Upper lobe of right lung (tissue), 1 donor: ENCODE measurements around the gene PTPRN2. TPM values are rescaled to one million over a fixed set of nuclear protein-coding genes. Genes with fewer than 3 reads are reported as not detected.
"Not testable (repeated sequence)": the region's sequence is repeated elsewhere in the genome, so short reads cannot be mapped to it uniquely, and the experiment has no call there.

Experiments used
- ATAC-seq: fragments of 200-7000 bp; cut with Tn5 transposase; one replicate; pipeline ENCODE4 v1.9.1; 2020; ENCODE audit warnings: mild to moderate bottlenecking, moderate library complexity
- DNase-seq: peaks from one replicate; pipeline ENCODE4 v3.0.0-alpha.2; 2020
- H3K27ac ChIP-seq: fragments of 200-600 bp; one replicate; pipeline ENCODE4 v1.8.0; 2022
- H3K27me3 ChIP-seq: fragments of 200-600 bp; one replicate; pipeline ENCODE4 v1.8.0; 2022; ENCODE audit warnings: mild to moderate bottlenecking
- H3K36me3 ChIP-seq: fragments of 200-600 bp; one replicate; pipeline ENCODE4 v1.8.0; 2022
- H3K4me1 ChIP-seq: fragments of 200-600 bp; one replicate; pipeline ENCODE4 v1.8.0; 2022
- H3K4me3 ChIP-seq: fragments of 200-600 bp; one replicate; pipeline ENCODE4 v1.8.0; 2022; ENCODE audit warnings: mild to moderate bottlenecking
- H3K9me3 ChIP-seq: fragments of 200-600 bp; one replicate; pipeline ENCODE4 v1.8.0; 2022
- CTCF ChIP-seq: fragments of 200-600 bp; IDR thresholded peaks from one replicate; pipeline ENCODE4 v1.8.0; 2022; ENCODE audit warnings: antibody characterized with exemption
- intact Hi-C: fragments of 100-400 bp; cut with DNase I; formaldehyde crosslinking; loops from one replicate; pipeline ENCODE4 v1.11.0; 2022
- total RNA-seq: library from RNA; stranded (reverse); fragmentation: NEBNext Ultra II Directional; extraction: Animal tissue kit (Norgen Biotek cat#: 25700); gene quantifications from one replicate; pipeline ENCODE4 v1.2.1, GENCODE V29; 2021
- donor health status: DM: no; HTN: yes; CAD: no; lungs with severe emphysema.

PTPRN2 gene
- total RNA-seq, 1 donor from 2014 or later, result 4.9 TPM

GRCh38 chr7:158527038-158527437 is 60.6 kb downstream of the PTPRN2 start:
- no peaks in the 10 kb centered on the region for H3K9me3 ChIP-seq
- H3K27me3 ChIP-seq, result no peaks in the 10 kb centered on the region
- no peak for ATAC-seq
- TF ChIP-seq CTCF, result no peak
- H3K36me3 ChIP-seq, result no peaks in the 10 kb centered on the region
- H3K27ac ChIP-seq, result no peak overlapping the region
- DNase-seq, result no peak
- no peaks in the 10 kb centered on the region for H3K4me1 ChIP-seq
- no peak overlapping the region for H3K4me3 ChIP-seq
- intact Hi-C loops, result no loop called here

- H3K27me3 ChIP-seq, result no peaks in the 10 kb centered on the region
- DNase-seq, result no peak
- no peaks in the 10 kb centered on the region for H3K4me1 ChIP-seq
- H3K9me3 ChIP-seq, result no peaks in the 10 kb centered on the region
- no peak overlapping the region for H3K27ac ChIP-seq
- H3K4me3 ChIP-seq, result no peak overlapping the region
- ATAC-seq, result no peak
- H3K36me3 ChIP-seq, result no peaks in the 10 kb centered on the region
- no peak for TF ChIP-seq CTCF
- intact Hi-C loops, result no loop called here
Measured at GRCh38 chr7:158526531-158526930, 61.1 kb downstream of the PTPRN2 start.

- TF ChIP-seq CTCF, result no peak
- no peak for DNase-seq
- Histone ChIP-seq H3K9me3 (no peaks in the 10 kb centered on the region), H3K27ac (no peak overlapping the region), H3K4me1 (no peaks in the 10 kb centered on the region), H3K27me3 (no peaks in the 10 kb centered on the region), H3K4me3 (no peak overlapping the region), H3K36me3 (no peaks in the 10 kb centered on the region)
- intact Hi-C loops, result no loop called here
- no peak for ATAC-seq
Measured at GRCh38 chr7:158525648-158526484, 61.8 kb downstream of the PTPRN2 start.

- Histone ChIP-seq H3K27ac (no peak overlapping the region), H3K27me3 (no peaks in the 10 kb centered on the region), H3K36me3 (no peaks in the 10 kb centered on the region), H3K9me3 (no peaks in the 10 kb centered on the region), H3K4me3 (no peak overlapping the region), H3K4me1 (no peaks in the 10 kb centered on the region)
- intact Hi-C loops, result no loop called here
- ATAC-seq (no peak), DNase-seq (no peak)
- TF ChIP-seq CTCF, result no peak
Measured at GRCh38 chr7:158524749-158525635, 62.6 kb downstream of the PTPRN2 start.

- intact Hi-C loops, DNase-seq, H3K4me1 ChIP-seq, ATAC-seq, H3K9me3 ChIP-seq, H3K4me3 ChIP-seq, H3K27me3 ChIP-seq, H3K36me3 ChIP-seq, H3K27ac ChIP-seq: not testable (repeated sequence)
Measured at GRCh38 chr7:158524286-158524685, 63.3 kb downstream of the PTPRN2 start.

- H3K4me3 ChIP-seq, H3K4me1 ChIP-seq, H3K27ac ChIP-seq, H3K27me3 ChIP-seq, H3K36me3 ChIP-seq, H3K9me3 ChIP-seq, intact Hi-C loops, DNase-seq, ATAC-seq: not testable (repeated sequence)
Measured at GRCh38 chr7:158523877-158524276, 63.7 kb downstream of the PTPRN2 start.

- H3K36me3 ChIP-seq, H3K4me1 ChIP-seq, intact Hi-C loops, H3K4me3 ChIP-seq, ATAC-seq, H3K27me3 ChIP-seq, DNase-seq, H3K27ac ChIP-seq, H3K9me3 ChIP-seq: not testable (repeated sequence)
Measured at GRCh38 chr7:158523165-158523856, 64.3 kb downstream of the PTPRN2 start.

GRCh38 chr7:158521795-158522194 is 65.8 kb downstream of the PTPRN2 start:
- H3K4me3 ChIP-seq, H3K9me3 ChIP-seq, H3K27me3 ChIP-seq, DNase-seq, H3K36me3 ChIP-seq, intact Hi-C loops, ATAC-seq, H3K27ac ChIP-seq, H3K4me1 ChIP-seq: not testable (repeated sequence)
